Osteocyte (in vitro differentiated cells): ENCODE results near the gene TSPEAR. TPM values are rescaled to one million over a fixed set of nuclear protein-coding genes. Genes with fewer than 3 reads are reported as not detected.
A peak's percentile ranks its signal among the peaks of the same experiment; 100 is the strongest.
"Not testable (repeated sequence)": the region's sequence is repeated elsewhere in the genome, so short reads cannot be mapped to it uniquely, and the experiment has no call there.

ENCODE experiments used
- DNase-seq: peaks from one replicate; pipeline ENCODE4 v3.0.0; 2021; ENCODE audit warnings: mixed read lengths; ENCODE audit not compliant: unreplicated experiment; ENCODE audit errors: extremely low spot score
- H3K27ac Mint-ChIP-seq: one replicate; pipeline ENCODE4 v1.8.0; 2021; ENCODE audit warnings: mild to moderate bottlenecking, mixed read lengths; ENCODE audit not compliant: unreplicated experiment
- H3K27me3 Mint-ChIP-seq: one replicate; pipeline ENCODE4 v1.8.0; 2021; ENCODE audit warnings: mixed read lengths; ENCODE audit not compliant: unreplicated experiment
- H3K36me3 Mint-ChIP-seq: one replicate; pipeline ENCODE4 v1.8.0; 2021; ENCODE audit warnings: mixed read lengths; ENCODE audit not compliant: unreplicated experiment
- H3K4me1 Mint-ChIP-seq: one replicate; pipeline ENCODE4 v1.8.0; 2021; ENCODE audit warnings: mixed read lengths; ENCODE audit not compliant: unreplicated experiment
- H3K4me3 Mint-ChIP-seq: one replicate; pipeline ENCODE4 v1.8.0; 2021; ENCODE audit warnings: mild to moderate bottlenecking, moderate library complexity, mixed read lengths; ENCODE audit not compliant: unreplicated experiment
- H3K9me3 Mint-ChIP-seq: one replicate; pipeline ENCODE4 v1.8.0; 2021; ENCODE audit warnings: mixed read lengths; ENCODE audit not compliant: unreplicated experiment
- CTCF ChIP-seq: fragments of 200-600 bp; sonication (generic); IDR thresholded peaks from 2 replicates; pipeline ENCODE4 v1.5.0; 2021; ENCODE audit warnings: antibody characterized with exemption, mild to moderate bottlenecking, moderate library complexity
- total RNA-seq: library from RNA; stranded (reverse); gene quantifications from 2 replicates; pipeline ENCODE4 v1.2.1, GENCODE V29; 2021

Gene TSPEAR
- total RNA-seq, 1 donor from 2014 or later: not detected

- Mint-ChIP-seq H3K4me1 (no peaks in the 10 kb centered on the region), H3K4me3 (no peak overlapping the region), H3K36me3 (no peaks in the 10 kb centered on the region), H3K9me3 (peaks cover 5% of the 10 kb centered on the region), H3K27me3 (peaks cover 35% of the 10 kb centered on the region), H3K27ac (no peak overlapping the region)
- DNase-seq: peak; percentile 73
- TF ChIP-seq CTCF: no peak
Observed at GRCh38 chr21:44603109-44603875, 108.1 kb downstream of the TSPEAR start.

DNA sequence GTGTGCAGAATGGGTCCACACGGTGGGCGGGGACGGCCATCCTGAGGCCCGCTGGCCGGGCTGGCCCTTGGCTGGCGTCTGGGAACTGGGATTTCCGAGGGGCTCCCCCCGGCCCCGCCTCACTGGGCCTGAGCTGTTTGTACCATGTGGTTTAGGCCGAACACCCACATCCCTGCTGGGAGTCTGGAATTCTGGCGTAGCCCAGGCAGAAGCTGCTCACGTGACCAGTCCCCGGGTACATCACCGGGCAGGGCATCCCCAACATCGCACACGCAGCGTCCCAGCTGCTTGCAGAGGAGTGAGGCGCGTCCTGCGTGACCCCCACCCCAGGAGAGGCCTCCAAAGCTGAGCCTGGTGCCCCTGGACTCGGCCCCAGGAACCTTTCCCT is 108.9 kb downstream of the TSPEAR start:
- H3K9me3 Mint-ChIP-seq: peaks cover 5% of the 10 kb centered on the region
- no peaks in the 10 kb centered on the region for H3K4me1 Mint-ChIP-seq
- peaks cover 41% of the 10 kb centered on the region for H3K27me3 Mint-ChIP-seq
- no peak overlapping the region for H3K27ac Mint-ChIP-seq
- H3K4me3 Mint-ChIP-seq: no peak overlapping the region
- TF ChIP-seq CTCF: no peak
- peak; percentile 49 for DNase-seq
- H3K36me3 Mint-ChIP-seq: no peaks in the 10 kb centered on the region

GRCh38 chr21:44601596-44602462 is 109.5 kb downstream of the TSPEAR start:
- H3K4me3 Mint-ChIP-seq: no peak overlapping the region
- DNase-seq: peak; percentile 82
- H3K4me1 Mint-ChIP-seq: no peaks in the 10 kb centered on the region

GRCh38 chr21:44601091-44601490 is 110.3 kb downstream of the TSPEAR start:
- H3K4me3 Mint-ChIP-seq, H3K27ac Mint-ChIP-seq, H3K4me1 Mint-ChIP-seq, H3K9me3 Mint-ChIP-seq, H3K36me3 Mint-ChIP-seq: not testable (repeated sequence)
- peak; percentile 75 for DNase-seq
- H3K27me3 Mint-ChIP-seq: peaks cover 36% of the 10 kb centered on the region

More at GRCh38 chr21:44601596-44602462, 109.5 kb downstream of the TSPEAR start:
- Mint-ChIP-seq H3K27ac (no peak overlapping the region), H3K36me3 (no peaks in the 10 kb centered on the region), H3K9me3 (peaks cover 5% of the 10 kb centered on the region), H3K27me3 (peaks cover 41% of the 10 kb centered on the region)
- TF ChIP-seq CTCF: no peak

- not testable (repeated sequence) for H3K36me3 Mint-ChIP-seq, H3K27ac Mint-ChIP-seq, H3K4me1 Mint-ChIP-seq, H3K9me3 Mint-ChIP-seq, H3K4me3 Mint-ChIP-seq
- peaks cover 34% of the 10 kb centered on the region for H3K27me3 Mint-ChIP-seq
- DNase-seq: peak; percentile 63
Observed at GRCh38 chr21:44600118-44600978, 111.0 kb downstream of the TSPEAR start, which contains the start of gene KRTAP10-7. KRTAP10-7 (plus strand) TSS chr21:44600597; CDS start chr21:44600622, 25 bp downstream.
